ENCODE measurements around the gene CNTF.

Gene CNTF

GRCh38 chr11:58641803-58642581 is 19.5 kb downstream of the CNTF start:
- DNase-seq (ENCODE audit: low read depth in 3 of 3), result no peak

DNA sequence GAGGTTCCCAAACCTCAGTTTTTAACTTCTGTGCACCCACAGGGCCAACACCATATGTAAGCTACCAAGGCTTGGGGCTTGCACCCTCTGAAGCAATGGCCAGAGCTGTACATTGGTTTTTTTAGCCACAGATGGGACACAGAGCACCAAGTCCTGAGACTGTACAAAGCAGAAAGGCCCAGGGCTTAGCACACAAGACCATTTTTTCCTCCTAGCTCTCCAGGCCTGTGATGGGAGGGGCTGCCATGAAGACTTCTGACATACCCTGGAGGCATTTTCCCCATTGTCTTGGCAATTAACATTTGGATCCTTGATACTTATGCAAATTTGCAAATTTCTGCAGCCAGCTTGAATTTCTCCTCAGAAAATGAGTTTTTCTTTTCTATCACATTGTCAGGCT is 23.4 kb downstream of the CNTF start:
- DNase-seq (ENCODE audit: low read depth in 3 of 3), result no peak

GRCh38 chr11:58647141-58647699 is 24.8 kb downstream of the CNTF start:
- DNase-seq (ENCODE audit: low read depth in 3 of 3), result no peak

DNA sequence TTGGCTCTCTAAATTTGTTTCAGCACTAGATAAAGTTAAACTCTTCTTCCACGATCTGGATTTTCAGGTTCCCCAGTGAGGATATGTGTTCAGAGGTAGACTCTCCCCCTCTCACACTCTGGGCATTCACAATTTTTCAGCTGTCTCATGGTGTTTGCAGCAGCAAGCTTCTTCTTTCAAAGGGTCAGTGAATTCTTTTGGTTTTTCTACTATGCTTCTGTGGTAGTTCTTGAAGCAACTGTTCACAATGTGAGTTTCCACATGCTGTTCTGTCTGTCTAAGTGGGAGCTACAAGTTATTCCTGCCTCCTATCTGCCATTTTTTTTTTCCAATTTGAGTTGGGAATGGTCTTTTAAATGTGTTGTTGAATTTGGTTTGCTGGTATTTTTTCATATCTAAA is 25.4 kb downstream of the CNTF start:
- no peak for DNase-seq (ENCODE audit: low read depth in 3 of 3)

DNA sequence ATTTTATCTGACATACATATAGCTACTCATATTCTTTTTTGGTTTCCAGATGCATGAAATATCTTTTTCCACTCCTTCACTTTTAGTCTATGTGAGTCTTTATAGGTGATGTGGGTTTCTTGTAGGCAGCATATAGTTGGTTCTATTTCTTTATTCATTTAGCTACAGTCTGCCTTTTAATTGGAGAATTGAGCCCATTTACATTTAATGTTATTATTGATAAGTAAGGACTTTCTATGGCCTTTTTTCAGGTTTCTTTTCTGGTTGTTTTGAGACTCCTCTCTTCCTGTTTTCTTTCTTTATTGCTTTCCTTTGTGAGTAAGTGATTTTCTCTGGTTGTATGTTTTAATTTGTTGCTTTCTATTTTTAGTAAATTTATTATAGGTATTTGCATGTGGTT is 27.2 kb downstream of the CNTF start:
- no peak for DNase-seq (ENCODE audit: low read depth in 3 of 3)

GRCh38 chr11:58650496-58650895 is 28.0 kb downstream of the CNTF start:
- DNase-seq (ENCODE audit: low read depth in 3 of 3), result no peak

DNA sequence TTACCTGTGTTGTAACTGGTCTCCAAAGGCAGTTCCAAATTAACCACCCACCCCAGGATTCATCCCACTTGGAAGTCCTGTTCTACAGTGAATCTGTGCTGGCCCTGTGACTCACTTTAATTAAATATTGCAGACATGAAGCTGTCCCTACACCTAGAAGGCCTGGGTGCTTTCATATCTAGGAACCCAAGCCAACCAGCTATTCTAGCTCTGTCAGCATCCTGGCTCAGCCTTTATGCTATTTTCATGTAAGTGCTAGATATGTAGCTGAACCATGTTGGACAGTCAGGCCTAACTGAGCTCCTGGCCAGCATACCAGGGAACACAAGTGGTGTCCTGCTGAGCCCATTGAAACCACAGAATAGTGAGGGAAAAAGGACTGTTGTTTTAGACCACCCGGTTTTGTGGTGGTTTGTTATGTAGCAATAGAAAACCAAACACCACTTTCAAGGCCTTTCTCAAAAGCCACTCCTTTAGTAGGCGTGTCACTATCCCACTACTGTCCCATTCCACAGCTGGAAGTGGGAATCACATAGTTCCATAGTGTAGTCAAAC is 30.3 kb downstream of the CNTF start:
- DNase-seq (ENCODE audit: low read depth in 3 of 3), result no peak

DNA sequence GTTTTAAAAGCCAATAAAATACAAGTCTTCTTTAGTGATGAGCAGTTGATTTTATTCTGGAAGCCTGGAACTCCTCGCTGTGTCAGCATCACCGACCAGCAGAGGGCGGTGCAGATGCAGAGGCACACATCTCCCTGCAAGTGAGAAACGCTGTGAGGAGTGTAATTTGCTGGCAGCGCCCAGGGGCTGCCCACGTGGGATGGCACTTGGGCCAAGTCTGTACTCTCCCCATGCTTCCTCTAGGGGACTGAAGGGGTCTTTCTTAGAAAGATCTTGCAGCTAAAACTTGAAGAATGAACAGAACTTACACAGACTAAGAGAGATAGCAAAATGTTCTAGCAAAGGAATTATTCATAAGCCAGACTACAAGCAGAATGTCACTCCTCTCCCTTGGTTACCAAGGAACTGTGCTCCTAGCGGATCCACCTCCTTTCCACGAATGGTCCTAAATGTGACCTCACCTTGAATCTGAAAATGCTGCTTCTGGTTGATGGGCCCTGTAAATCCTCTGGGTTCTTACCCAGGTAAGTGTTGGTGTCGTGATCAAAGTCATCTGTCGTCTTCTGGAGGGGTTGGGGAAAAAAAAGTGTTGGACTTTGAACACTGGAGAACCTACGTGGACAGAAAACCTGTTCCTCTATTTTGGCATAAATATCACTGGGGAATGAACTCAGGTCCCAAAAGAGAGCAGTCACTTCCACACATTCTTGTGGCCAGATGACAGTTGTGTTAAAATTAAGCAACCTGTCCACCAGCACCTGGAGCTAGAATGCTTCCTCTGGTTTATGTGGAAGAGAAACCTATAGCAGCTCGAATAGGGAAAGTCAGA is 31.8 kb downstream of the CNTF start:
- DNase-seq (ENCODE audit: low read depth in 3 of 3), result peak; percentile 52 to 64 (median 55)

DNA sequence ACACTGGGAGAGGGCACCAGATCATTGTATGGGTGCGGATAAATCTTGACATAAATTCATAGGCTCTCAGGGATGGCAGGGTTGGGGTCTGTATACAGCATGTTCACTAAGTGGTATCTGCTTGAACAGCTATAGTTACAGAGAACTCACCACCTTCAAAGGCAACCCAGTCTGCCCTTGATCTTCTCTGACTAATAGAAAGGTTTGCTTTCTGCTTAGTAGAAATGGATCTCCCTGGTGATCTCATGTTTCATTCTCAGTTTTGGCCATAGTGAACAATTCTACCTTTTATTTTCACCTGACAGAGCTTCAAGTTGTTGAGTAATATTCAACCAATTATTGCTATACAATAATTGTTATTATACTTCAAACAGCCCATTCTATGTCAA is 32.4 kb downstream of the CNTF start:
- DNase-seq (ENCODE audit: low read depth in 3 of 3), result no peak

DNA sequence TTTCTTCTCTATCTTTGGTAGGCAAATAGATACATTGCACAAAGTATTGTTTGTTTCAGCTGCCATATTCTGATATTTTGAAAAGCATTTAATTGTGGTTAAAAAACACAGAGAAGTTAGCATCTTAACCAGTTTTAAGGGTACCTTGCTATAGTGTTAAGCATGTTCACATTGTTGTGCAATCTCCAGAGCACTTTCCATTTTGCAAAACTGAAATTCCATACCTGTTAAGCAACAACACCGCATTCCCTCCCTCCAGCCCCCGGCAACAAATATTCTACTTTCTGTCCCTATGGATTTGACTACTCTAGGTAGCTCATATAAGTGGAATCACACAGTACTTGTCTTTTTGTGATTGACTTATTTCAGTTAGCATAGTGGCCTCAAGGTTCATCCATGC is 33.9 kb downstream of the CNTF start:
- no peak for DNase-seq (ENCODE audit: low read depth in 3 of 3)

DNA sequence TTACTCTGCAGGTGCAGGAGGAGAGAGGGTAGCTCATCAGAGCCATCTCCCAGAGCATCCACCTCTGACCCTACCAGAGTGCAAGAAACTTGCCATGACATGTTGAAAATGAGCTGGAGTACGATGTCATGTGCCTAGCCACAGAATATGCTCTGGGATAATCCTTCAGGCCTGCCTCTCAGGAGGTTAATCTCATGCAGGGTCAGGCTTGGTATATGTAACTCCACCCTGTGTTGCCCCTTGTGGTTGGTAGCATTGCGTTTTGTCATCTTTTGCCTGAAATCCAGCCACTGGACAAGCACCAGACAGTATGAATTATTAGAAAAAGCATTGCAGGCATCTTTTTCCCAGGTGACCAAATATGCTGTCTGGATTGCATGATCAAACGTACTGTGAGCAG is 36.2 kb downstream of the CNTF start:
- no peak for DNase-seq (ENCODE audit: low read depth in 3 of 3)

DNA sequence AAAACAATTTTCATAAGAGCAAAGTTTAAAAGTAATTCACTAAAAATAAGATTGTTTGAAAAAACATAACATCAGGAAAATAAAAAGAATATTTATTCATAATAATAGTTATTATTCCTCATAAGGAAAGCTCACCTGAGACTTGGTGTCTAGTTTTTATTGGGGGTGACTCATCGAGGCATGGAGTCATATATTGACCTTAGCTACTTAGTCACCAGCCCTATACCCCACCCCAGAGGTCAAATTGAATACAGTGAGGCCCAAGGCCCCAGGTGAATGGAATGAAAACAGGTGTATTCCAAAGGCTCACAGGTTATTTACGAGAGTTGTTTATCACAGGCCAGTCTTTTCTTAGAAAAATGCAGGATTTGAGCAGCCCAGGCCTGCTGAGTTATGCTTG is 36.9 kb downstream of the CNTF start:
- no peak for DNase-seq (ENCODE audit: low read depth in 3 of 3)

DNA sequence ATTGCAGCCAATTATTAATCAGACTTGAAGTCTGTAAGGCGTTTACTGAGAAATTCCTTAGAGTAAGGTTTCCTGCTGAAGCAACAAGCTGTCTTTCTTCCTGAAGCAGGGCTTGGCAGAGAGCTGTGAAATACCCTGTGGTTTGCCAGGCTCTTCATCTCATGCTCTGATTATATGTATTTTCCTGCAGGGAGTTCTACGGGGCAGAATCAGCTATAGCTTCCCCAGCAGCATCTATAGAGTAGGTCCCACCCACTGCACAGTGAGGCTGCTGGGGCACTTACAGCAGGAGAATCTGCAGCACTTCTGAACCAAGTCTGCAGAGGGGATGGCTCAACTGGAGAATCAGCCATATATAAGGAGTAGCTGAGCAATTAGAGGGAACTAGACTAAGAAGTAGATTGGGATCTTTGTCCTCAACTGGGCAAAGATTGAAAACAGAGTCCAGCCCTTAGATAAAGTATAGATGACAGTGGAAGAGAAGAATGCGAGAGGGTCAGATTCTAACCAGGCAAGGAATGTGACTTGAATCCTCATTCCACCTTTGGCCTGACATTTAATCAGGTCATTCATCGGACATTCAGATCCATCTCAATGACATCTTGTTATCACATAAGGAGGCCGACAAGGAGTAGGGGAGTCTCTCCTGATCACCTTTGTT is 37.6 kb downstream of the CNTF start:
- DNase-seq (ENCODE audit: low read depth in 3 of 3), result no peak

- DNase-seq (ENCODE audit: low read depth in 3 of 3), result no peak
Measured at GRCh38 chr11:58671983-58672633, 49.6 kb downstream of the CNTF start.

DNA sequence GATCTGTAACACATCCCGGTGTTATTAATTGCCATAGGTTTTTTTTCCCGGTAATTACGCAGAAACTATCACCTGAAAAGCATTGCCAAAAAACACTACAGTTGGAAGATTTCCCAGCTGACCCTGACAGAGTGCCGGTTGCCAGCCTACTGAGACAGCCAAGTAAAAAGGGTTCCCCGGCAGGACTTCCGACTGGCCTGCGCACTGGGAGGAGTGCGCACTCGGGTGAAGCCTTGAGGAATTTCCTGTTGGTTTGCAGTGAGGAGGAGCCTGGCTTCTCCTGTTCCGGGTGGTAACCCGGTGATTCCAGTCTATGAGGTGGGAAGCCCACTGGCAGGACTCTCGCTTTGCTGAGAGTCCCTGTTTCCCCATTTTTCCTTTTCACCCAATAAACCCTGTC is 52.1 kb downstream of the CNTF start:
- no peak for DNase-seq (ENCODE audit: low read depth in 3 of 3)

Measured in stimulated activated CD4-positive, alpha-beta T cell treated with anti-CD3 and anti-CD28 coated beads, TNF-alpha, amount 100 ng/mL, for 4 hours (primary cell).